ENCODE data around the gene MED16. TPM values are rescaled to one million over a fixed set of nuclear protein-coding genes. Genes with fewer than 3 reads are reported as not detected.

Gene MED16
- polyA plus RNA-seq, 1 experiment = 22.7 TPM

GRCh38 chr19:902093-902370 is 9.0 kb upstream of the MED16 start:
- POLR2A ChIA-PET = no interaction called here
- no peak for TF ChIP-seq CTCF (IDR thresholded peaks at IDR 0.05; ENCODE audit: low read depth, low read length)
- CTCF ChIA-PET = no interaction called here

GRCh38 chr19:901216-902092 is 8.5 kb upstream of the MED16 start:
- ChIA-PET POLR2A (interaction anchor here (0.6 kb wide), 1 partner anchor 131 kb away, joined by 4 read pairs; no protein-coding TSS in a partner anchor), CTCF (no interaction called here)
- Histone ChIP-seq H3K27ac (ENCODE audit: low read depth, low read length) (no peak overlapping the region), H3K9me3 (ENCODE audit: control insufficient read depth, insufficient read depth, low read length) (no peaks in the 10 kb centered on the region; the same call in 1 of the 2 replicates), H3K4me3 (ENCODE audit: low read depth, low read length) (no peak overlapping the region), H3K27me3 (ENCODE audit: control insufficient read depth, insufficient read depth, low read length) (no peaks in the 10 kb centered on the region)
- DNase-seq (ENCODE audit: low read depth, low spot score) = no peak
- TF ChIP-seq CTCF (IDR thresholded peaks at IDR 0.05; ENCODE audit: low read depth, low read length) = no peak

More at GRCh38 chr19:902093-902370, 9.0 kb upstream of the MED16 start:
- H3K27me3 ChIP-seq (ENCODE audit: control insufficient read depth, insufficient read depth, low read length) = no peaks in the 10 kb centered on the region
- no peak overlapping the region for H3K4me3 ChIP-seq (ENCODE audit: low read depth, low read length)
- H3K9me3 ChIP-seq (ENCODE audit: control insufficient read depth, insufficient read depth, low read length) = no peaks in the 10 kb centered on the region; the same call in 1 of the 2 replicates
- DNase-seq (ENCODE audit: low read depth, low spot score) = no peak
- H3K27ac ChIP-seq (ENCODE audit: low read depth, low read length) = no peak overlapping the region

GRCh38 chr19:900302-901111 is 7.5 kb upstream of the MED16 start:
- ChIA-PET CTCF (no interaction called here), POLR2A (no interaction called here)
- H3K27ac ChIP-seq (ENCODE audit: low read depth, low read length) = no peak overlapping the region
- H3K4me3 ChIP-seq (ENCODE audit: low read depth, low read length) = no peak overlapping the region
- H3K9me3 ChIP-seq (ENCODE audit: control insufficient read depth, insufficient read depth, low read length) = no peaks in the 10 kb centered on the region; the same call in 1 of the 2 replicates
- no peak for DNase-seq (ENCODE audit: low read depth, low spot score)
- no peak for TF ChIP-seq CTCF (IDR thresholded peaks at IDR 0.05; ENCODE audit: low read depth, low read length)
- no peaks in the 10 kb centered on the region for H3K27me3 ChIP-seq (ENCODE audit: control insufficient read depth, insufficient read depth, low read length)

GRCh38 chr19:900043-900301 is 7.0 kb upstream of the MED16 start:
- Histone ChIP-seq H3K27ac (ENCODE audit: low read depth, low read length) (no peak overlapping the region), H3K9me3 (ENCODE audit: control insufficient read depth, insufficient read depth, low read length) (no peaks in the 10 kb centered on the region; the same call in 1 of the 2 replicates), H3K27me3 (ENCODE audit: control insufficient read depth, insufficient read depth, low read length) (no peaks in the 10 kb centered on the region), H3K4me3 (ENCODE audit: low read depth, low read length) (no peak overlapping the region)
- DNase-seq (ENCODE audit: low read depth, low spot score) = no peak
- no peak for TF ChIP-seq CTCF (IDR thresholded peaks at IDR 0.05; ENCODE audit: low read depth, low read length)
- POLR2A ChIA-PET = no interaction called here
- CTCF ChIA-PET = no interaction called here

All from AG04450 (cell line).